ENCODE data around the gene SLC25A5.

Gene SLC25A5

DNA sequence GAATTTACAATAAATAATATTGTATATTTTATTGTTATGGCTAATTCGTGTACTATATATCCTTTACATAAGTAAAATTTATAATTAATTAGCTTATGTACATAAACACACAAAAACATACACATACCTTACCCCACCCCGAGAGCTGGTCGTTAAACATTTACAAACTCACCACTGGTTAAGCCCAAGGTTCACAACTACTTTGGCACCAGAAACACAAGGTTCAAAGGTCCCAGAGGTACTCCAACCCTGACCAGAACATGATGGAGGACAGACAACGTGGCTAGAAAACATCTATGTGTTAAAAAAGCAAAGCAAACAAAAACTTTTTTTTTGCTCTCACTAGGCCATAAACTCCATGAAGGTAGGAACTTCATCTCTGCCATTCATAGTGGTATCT is 37.7 kb downstream of the SLC25A5 start:
- DNase-seq (ENCODE audit: low read depth): no peak

DNA sequence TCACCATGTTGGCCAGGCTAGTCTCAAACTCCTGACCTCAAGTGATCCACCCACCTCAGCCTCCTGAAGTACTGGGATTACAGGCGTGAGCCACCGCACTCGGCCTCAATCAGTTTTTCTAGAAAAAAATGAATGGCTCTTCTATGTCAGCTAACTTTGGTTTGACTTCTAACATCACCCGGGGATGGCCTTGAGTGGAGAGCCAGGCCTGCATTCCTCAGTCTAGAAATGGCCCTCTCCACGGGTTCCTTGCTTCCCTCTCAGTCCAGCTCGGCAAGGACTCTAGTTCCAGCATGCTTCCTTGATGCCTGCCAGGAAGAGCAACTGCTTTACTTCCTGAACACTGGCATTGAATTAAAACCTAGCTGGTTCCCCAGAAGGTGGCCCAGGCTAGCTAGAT is 39.0 kb downstream of the SLC25A5 start:
- no peak for DNase-seq (ENCODE audit: low read depth)

DNA sequence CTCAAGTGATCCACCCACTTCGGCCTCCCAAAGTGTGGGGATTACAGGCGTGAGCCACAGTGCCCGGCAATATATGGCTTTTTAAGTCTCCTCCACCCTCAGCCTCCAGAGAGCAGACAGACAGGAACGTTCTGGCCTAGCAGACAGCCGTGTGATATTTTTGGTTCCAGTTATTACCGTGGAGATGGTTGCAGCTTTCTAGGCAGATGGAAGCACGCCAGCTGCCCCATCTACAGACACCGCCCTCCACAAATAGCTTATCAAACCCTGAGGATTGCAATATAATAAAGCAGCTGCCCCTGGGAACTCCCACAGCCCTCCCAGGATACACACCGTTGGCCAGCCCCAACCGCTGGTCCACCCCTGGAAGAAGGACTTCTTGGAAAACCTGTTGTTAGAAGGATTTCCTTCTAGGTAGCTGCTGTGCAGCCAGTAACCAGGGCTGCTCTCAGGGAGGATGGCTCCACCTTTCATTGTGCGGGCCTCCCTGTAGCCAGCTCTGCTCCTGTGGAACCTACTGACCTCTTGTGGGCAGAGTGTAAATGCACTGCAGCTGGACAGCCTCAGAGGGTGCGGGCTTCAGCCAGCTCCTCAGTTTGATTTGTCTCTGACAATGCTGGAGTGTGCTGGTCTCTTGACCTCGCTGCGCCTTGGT is 44.0 kb downstream of the SLC25A5 start:
- DNase-seq (ENCODE audit: low read depth): no peak

DNA sequence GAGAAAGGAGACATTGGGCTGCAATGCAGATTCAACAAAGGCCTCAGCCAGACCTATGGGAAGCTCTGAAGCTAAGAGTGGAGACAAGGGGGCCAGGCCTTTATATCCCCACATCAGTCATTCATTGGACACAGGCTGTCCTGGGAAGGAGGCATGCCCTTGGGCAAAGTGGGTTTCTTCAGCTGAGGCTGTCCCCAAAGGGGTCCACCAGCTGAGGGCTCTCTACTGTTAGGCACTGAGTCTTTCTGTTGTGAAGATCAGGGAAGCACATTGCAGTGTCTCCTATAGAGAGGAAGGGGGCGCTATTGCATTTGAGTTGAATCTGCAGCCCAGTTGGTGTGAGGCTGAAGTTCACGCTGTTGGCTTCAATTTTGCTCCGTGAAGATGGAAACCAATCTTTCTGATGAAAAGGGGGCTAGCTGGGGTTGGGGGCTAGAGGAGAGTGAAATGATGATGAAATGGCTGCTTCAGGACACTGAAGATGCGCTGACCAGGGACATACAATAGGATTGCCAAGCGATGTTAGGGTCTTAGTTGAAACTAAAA is 48.0 kb downstream of the SLC25A5 start:
- DNase-seq (ENCODE audit: low read depth): no peak

DNA sequence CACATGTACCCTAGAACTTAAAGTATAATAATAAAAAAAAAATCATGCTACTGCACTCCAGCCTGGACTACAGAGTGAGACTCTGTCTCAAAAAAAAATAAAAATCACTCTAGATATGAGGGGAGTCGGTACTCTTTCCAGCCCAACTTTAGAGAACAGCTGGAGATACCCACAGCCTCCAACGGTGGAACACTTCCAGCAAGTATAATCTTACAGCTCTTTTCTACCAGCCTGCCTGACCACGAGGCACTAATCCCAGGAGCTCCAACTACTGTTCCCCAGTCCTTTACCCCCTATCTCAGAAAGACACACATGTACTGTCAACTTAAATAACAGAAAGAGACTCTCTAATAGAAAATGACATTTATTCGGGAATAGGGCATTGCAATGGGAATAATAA is 50.1 kb downstream of the SLC25A5 start:
- no peak for DNase-seq (ENCODE audit: low read depth)

All from HS-27A (cell line).